ENCODE measurements around the gene ABCA13.
A peak's percentile ranks its signal among the peaks of the same experiment; 100 is the strongest.

ABCA13 gene

DNA sequence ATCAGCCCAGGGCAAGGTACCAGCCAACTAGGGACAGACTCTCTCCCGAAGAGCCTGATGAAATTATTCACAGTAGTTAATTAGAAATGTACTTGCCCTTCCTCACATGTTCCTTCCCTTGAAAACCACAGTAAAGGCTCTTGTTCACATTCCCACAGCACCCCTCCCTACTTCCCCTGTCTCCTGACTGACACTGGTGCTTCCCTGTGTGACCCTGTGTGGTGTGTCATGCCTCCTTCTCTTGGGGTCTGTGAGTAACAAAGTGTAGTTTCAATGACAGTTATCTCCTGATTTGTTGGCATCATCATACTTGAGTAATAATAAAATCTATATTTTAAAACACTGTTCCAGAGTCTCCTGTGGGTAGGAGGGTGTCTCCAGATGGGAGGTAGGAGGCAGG, 209.7 kb downstream of the ABCA13 start:
- peak; percentile 27 to 63 for DNase-seq

- DNase-seq = no peak
Measured at GRCh38 chr7:48381571-48381970, 210.3 kb downstream of the ABCA13 start.

DNA sequence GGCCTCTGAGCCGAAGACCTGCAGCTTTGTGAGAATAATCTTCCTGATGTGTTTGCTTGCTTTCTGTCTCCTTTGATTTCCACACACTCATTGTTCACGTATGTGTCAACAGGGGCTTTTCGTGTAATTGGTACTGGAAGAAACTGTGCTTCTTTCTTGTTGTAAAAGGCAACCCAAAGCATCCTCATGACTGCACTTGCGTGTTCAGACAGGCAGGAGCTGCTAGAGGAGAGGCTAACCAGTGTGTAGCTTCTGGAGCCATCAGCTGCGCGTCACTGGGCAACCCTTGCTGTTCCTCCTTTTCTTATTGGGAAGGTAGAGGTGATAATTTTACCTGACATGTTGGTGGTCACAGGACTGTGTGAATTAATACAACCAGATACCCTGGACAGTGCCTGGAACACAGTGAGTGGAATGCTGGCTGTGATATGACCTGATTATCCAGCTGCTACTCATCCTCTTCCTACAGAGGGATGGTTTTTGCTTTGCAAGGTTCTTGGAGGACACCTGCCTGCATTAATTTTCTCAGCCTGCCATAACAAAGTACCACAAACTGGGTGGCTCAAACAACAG, 213.0 kb downstream of the ABCA13 start:
- no peak for DNase-seq

DNA sequence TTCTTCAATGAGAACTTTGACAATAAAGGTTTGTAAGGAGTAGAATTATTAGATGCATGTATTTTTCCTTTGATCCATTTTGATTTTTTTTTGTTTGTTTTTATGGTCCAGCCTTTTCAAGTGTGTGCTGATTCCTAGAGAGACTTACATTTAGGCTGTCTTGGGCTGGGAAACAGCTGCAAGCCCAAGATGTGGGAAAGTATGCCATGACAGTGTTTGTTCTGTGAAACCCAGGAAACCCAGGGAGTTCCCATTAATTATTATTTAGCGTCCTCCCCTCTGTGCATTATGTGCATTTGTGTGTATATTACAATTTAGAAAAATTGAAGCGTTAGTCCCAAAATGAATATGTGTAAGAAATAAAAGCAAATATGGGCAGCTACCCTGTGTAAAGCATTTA, 216.7 kb downstream of the ABCA13 start:
- DNase-seq = no peak

- DNase-seq = peak; percentile 43 to 57
Measured at GRCh38 chr7:48388911-48389310, 217.7 kb downstream of the ABCA13 start.

GRCh38 chr7:48389977-48390376, 218.7 kb downstream of the ABCA13 start:
- peak; percentile 85 to 87 for DNase-seq

GRCh38 chr7:48390388-48391327, 219.4 kb downstream of the ABCA13 start:
- peak; percentile 83 to 89 for DNase-seq

GRCh38 chr7:48398191-48398590, 226.9 kb downstream of the ABCA13 start:
- no peak for DNase-seq

GRCh38 chr7:48402721-48403120, 231.5 kb downstream of the ABCA13 start:
- no peak for DNase-seq

GRCh38 chr7:48408731-48409130, 237.5 kb downstream of the ABCA13 start:
- DNase-seq = no peak

GRCh38 chr7:48411619-48412018, 240.4 kb downstream of the ABCA13 start:
- DNase-seq = no peak

DNA sequence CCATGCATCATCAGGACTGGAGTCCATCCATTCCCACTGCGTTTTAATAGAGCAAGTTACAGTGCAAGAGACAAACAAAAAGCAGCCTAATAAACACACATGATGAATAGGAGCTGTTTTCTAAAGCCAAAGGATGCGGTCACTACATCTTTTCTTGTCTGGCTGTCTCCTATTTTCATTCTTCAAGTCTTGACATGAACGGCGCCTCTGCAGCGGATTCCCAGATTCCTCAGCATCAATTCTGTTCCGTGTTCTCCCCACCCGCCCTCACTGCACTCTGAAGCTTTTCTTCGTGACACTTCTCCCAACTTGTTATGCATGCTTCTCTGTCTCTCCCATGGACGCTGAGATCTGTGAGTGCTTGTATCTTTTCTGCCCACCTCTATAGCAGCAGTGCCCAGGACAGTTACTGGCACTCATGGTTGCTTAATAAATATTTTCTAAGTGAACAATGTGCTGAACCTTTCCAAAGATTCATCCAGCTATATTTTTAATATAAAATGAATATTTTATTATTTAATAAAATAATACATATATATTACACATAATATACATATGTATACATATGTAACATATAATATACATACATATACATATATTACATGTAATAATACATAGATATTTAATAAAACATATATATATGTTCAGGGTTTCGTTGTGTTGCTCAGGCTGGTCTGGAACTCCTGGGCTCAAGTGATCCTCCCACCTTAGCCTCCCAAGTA, 242.9 kb downstream of the ABCA13 start:
- DNase-seq = no peak

- DNase-seq = no peak
Measured at GRCh38 chr7:48416327-48416908, 245.2 kb downstream of the ABCA13 start.

DNA sequence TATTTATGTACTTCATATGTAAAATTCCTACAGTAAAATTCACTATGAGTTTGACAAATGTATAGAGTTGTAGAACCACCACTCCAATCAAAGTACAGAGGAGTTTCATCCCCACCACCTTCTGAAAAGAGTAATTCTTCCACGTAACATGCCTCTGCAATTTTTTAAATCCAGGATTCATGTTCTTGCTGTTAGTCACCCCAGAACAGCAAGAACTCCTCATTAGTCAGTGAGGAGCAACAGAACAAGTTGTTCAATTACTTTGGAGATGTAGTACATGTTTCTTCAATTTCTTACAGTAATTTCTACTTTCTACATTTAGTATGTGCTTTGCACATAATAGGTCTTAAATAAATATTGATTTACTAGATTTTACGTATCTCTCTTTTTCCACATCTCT, 248.1 kb downstream of the ABCA13 start:
- DNase-seq = no peak

GRCh38 chr7:48420206-48420605, 248.9 kb downstream of the ABCA13 start:
- no peak for DNase-seq

- no peak for DNase-seq
Measured at GRCh38 chr7:48421357-48421756, 250.1 kb downstream of the ABCA13 start.

- peak in 1 of 2 donors; percentile 38 for DNase-seq
Measured at GRCh38 chr7:48424731-48425130, 253.5 kb downstream of the ABCA13 start.

DNA sequence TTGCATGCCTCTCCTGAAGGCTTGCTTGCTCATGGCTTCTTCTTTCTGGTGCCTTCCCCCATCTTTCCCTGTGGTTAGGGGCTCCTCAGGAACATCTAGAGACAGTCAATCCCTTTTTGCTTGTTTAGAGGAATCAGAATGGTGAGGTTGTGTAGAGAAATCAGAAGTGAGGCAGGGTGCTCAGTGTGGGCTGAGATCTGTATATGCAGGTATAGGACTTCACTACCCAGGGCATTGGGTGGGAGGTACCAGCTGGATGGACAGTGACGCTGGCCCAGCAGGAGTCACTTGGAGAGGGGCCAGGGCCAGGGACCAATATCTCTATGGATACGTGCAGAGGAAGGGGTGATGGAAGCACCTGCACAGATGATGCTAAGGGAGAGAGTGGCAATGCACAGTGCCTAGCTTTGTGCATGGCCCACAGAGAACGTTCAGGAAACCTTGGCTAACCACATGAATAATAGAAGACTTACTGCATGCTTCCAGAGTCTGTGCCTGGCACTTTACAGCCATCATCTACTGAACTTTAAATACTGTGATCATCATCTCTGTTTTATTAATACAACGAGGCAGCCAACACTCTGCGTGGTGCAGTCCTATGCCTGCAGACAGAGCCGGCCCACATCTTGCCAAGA, 255.2 kb downstream of the ABCA13 start:
- DNase-seq = no peak

DNA sequence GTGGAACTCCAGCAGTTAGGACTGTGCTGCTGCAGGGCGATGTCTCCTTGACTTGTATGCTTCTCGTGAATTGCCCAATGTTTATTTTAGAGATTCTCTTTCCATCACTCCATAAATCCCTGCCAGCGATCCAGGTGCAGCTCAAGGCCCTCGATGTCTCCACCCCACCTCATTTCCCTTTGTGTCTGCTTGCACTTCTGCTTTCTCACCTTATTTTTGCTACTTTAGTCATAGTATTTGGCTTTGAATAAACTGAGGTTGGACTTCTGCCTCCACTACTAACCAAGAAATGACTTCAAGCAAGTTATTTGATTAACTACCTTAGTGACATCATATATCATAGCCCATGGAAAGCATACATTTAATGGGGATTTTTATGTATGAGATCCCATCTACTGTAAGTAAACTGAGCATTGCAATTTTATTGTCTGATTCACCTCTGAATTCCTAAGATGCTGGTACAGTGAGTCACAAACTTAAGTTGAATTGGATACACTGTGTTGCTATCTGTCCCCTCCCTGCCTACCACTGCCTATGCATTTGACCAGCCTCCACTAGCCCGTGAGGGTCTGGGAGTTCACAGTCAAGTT, 255.8 kb downstream of the ABCA13 start:
- DNase-seq = no peak

DNA sequence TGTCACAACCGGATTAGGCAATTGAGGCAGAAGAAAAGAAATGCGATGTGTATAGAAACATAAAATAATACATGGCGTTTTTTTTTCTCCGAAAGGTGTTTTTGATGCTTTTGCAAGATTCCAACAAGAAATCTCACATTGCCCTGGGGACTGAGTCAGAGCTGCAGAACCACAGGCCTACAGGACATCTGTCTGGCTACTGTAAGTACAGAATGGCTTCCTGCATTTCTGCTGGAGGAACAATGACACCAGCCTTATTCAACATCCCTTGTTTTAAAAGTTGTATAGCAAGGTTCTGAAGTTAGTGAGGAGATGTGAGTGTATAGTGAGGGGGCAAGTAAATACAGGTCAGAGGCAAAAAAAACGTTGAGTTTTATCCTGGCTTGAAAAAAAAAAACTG, 256.4 kb downstream of the ABCA13 start:
- DNase-seq = no peak

DNA sequence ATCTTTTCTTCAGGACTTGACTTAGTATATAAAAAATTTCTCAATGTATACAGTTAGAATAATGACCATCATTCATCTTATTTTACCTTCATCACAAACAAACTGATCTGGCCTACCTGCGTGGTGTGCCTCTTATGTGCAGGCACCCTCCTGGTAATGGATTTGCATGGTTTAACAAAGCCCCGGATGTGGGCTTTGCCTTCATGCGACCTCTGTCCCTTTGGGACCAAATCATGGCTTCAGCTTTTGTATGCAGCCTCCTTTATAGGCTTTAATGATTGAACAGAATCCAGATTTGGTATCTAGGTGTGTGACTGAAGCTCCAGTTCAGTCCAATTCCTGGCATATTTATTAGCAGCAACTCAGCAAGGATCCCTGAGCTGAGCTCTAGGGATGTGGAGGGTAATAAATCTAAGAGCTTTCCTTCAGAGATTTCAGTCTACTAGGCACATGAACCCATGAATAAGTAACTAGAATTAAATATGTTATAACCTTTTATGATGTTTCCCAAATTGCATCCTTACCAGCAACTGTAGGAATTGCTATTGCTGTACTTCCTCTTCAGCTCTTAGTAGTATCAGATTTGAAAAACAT, 256.9 kb downstream of the ABCA13 start:
- DNase-seq = no peak

DNA sequence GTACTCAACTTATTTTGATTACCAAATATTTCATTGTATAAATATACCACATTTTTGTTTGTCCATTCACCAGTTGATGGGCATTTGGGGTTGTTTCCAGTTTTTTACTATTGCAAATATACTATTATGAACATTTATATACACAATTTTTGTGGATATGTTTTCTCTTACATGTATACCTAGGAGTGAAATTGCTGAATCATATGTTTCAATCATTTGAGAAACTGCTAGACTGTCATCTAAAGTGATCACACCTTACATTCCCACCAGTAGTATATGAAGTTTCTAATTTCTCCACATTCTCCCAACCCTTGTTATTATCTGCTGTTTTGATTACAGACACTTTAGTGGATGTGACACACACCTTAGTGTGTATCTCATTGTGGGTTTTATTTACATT, 257.9 kb downstream of the ABCA13 start:
- DNase-seq = no peak

Data from inflammatory macrophage (primary cell).